Fibroblast of the conjunctiva (primary cell): ENCODE measurements around the gene TMEM109.

ENCODE experiments used
- DNase-seq: peaks from one replicate; pipeline ENCODE4 v3.0.0-alpha.2; 2010; ENCODE audit warnings: low read depth

Gene TMEM109

GRCh38 chr11:60942219-60942618 lies 28.3 kb downstream of the TMEM109 start:
- no peak for DNase-seq

DNA sequence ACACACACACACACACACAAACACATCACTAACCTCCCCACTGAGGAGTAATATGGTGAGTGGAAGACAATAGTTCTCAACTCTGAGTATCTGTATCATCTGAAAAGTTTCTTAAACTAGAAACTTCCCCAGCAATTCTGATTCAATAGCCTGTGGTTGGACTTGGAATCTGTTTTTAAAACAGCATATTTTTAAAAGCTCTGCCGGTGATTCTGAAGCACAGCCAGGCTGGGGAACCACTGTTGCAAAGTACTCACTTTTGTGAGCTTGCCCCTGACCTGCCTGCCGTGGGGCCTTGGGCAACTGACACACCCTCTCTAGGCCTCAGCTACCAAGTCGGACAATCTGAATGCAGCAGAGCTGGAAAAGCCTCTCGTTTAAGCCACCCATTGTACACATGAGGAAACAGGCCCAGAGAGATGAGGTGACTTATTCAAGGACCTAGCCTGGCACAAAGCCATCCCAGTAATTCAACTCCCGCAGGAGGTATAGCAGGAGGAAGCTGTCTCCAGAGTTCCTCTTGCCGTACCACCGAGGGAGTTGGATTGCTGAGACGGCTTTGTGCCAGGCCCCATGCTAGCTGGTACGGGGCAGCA lies 29.1 kb downstream of the TMEM109 start:
- DNase-seq: no peak

- no peak for DNase-seq
These were observed 30.7 kb downstream of the TMEM109 start for GRCh38 chr11:60944490-60945294.

GRCh38 chr11:60945295-60945667 lies 31.3 kb downstream of the TMEM109 start:
- no peak for DNase-seq

GRCh38 chr11:60946601-60947264 lies 32.8 kb downstream of the TMEM109 start:
- no peak for DNase-seq

- no peak for DNase-seq
These were observed 33.7 kb downstream of the TMEM109 start for GRCh38 chr11:60947700-60948099.

- DNase-seq: no peak
These were observed 34.3 kb downstream of the TMEM109 start for GRCh38 chr11:60948250-60948649.

DNA sequence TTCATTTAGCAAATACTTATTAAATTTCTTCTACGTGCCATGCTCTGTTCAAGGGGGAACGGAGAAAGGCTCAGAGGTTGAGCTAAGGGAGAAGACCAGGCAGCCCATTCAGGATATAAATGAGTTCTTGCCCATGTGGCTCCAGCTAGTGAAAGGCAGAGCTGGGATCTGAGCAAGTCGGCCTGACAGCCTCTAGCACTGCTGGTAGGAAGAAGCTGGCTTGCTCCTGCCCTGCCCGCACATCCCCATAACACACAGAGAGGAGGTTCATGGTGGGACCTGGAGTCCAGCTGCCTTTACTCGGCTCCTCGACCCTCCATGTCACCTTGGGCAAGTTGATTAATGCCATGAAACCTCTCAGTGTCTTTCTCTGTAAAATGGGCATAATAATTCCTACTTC lies 36.1 kb downstream of the TMEM109 start:
- DNase-seq: no peak

DNA sequence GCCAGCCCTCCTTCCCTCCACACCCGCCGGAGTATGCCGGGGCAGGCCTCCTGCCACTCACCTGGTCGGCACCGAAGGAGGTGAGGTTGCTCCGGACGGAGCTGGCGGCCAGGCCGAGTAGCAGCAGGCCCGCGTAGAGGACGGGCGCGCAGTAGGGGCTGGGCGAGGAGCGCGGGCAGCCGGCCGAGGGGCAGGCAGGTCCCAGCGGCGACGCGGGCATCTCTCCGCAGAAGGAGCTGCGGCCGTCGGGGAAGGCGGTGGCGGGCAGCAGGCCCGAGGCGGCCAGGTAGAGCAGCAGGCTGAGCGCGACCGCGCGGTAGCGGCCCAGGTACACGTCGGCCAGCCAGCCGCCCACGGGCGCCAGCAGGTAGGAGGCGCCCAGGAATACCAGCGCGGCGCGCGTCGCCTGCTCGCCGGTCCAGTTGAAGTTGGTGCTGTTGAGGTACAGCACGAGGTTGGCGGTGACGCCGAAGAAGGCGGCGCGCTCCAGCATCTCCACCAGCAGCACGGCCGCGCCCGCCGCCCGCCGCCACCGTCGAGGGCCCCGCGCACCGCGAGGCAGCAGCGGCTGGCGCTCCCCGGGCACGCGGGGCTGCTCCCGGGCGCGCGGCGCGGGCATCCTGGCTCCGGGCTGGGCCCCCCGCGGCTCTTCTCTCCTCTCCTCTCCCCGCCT lies 37.1 kb downstream of the TMEM109 start:
- DNase-seq: no peak

GRCh38 chr11:60951606-60951903 lies 37.6 kb downstream of the TMEM109 start:
- DNase-seq: no peak

DNA sequence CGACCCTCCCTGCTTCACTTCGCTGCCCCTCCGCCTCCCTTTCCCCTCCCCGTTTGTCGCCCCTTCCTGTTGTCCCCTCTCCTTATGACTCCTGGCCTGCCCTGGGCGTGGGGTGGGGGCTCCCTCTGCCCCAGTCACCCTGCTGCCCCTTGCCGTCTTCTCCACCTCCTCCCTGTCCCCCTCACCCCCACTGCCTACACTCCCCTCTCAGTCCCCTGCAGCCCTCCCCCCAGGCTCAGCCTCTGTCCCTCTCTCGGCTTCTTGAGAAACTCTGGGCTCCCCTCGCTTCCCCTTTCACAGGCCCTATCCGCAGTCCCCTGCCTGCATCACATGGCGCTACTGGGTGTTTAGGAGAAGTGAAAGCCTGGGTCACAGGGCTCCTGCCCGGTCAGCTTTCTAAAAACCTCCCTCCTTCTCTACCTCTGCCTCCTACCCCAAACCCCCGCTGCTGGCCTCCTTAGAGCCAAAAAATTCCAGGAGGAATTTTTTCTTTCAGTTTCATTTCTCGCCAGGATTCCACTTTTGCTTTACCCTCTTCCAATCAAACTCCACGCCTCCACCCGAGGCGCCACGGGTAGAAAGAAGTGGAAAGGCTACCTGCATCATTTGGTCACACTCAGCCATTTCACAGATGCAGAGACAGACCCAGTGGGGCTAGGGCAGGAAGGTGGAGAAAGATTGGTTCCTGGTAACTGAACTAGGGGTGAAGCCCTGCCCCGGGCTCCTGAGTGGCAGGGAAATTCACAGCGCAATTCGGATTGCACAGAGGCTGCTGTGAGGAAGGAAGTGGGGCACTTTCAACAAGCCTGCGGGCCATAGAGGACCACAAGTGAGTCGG lies 38.2 kb downstream of the TMEM109 start, which contains the start of gene SLC15A3:
Gene SLC15A3 (minus strand): TSS at position 273 of the 838 bp plus-strand sequence. CDS start 625 bp downstream, outside the sequence.
- DNase-seq: no peak

DNA sequence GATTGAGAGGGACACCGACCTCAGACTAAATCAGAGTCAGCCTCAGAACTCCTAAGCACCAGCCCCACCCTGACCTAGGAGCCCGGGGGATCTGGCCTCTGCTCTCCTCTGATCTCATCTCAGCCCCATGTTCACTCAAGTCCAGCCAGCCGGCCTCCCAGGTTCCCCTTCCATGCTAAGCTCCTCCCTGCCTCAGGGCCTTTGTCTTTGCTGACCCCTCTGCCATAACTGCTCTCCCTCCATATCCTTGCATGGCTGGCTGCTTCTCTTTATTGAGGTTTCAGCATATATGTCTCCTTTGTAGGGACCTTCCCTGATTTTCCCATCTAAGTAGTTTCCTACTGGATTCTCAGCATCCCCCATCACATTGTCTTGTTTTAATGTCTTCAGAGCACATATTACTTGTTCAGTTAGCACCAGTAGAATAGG lies 38.8 kb downstream of the TMEM109 start:
- DNase-seq: no peak

DNA sequence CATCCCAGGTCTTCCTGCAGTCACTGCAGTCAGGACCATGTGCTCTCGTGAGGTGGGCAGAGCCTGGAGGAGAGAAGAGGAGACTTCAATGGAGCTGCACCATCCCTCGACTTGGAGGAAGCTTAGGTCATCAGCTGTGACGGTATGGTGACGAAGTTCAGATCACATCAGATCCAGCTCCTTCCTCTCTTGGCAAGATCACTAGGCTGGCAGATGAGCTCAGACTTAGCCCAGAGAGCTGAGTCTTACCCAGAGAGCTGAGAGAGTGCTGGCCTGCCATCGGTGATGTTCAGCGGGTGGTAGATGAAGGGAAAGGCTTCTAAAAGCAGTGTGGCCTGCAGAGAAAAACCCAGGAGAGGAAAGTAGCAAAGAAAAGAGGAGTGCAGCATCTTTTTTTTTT lies 39.8 kb downstream of the TMEM109 start:
- DNase-seq: no peak

- DNase-seq: no peak
These were observed 40.5 kb downstream of the TMEM109 start for GRCh38 chr11:60954421-60954820.

GRCh38 chr11:60955571-60955970 lies 41.6 kb downstream of the TMEM109 start:
- no peak for DNase-seq

DNA sequence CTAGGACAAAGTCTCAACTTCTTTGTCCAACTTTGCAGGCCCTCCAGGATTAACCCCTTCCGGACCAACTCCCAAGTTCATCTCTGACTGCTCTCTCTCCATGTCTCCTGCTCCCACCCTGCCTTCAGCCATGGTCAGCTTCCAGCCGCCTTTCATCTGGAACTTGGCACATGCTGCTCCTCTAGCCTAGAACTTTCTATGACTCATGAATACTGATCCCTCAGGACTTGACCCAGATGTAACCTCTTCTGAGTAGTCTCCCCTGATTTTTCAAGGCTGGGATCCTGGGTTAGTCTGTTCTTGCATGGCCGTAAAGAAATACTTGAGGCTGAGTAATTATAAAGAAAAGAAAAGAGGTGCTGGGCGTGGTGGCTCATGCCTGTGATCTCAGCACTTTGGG lies 43.2 kb downstream of the TMEM109 start:
- DNase-seq: no peak

DNA sequence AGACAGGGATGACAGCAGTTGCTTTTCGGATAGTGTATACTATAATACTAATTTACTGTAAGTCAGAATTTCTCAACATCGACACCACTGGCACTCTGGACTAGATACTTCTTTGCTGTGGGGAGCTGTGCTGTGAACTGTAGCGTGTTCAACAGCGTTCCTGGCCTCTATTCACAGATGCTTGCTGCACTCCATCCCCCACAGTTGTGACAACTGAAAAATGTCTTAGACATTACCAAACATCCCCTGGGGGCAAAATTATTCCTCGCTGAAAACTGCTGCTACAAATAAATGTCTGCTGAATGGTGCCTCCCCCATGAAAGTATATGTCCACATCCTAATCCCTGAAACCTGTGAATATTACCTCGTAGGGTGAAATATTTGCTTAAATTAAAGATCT lies 45.5 kb downstream of the TMEM109 start:
- no peak for DNase-seq

GRCh38 chr11:60960405-60960804 lies 46.4 kb downstream of the TMEM109 start:
- DNase-seq: no peak

GRCh38 chr11:60964801-60965200 lies 50.8 kb downstream of the TMEM109 start:
- no peak for DNase-seq

DNA sequence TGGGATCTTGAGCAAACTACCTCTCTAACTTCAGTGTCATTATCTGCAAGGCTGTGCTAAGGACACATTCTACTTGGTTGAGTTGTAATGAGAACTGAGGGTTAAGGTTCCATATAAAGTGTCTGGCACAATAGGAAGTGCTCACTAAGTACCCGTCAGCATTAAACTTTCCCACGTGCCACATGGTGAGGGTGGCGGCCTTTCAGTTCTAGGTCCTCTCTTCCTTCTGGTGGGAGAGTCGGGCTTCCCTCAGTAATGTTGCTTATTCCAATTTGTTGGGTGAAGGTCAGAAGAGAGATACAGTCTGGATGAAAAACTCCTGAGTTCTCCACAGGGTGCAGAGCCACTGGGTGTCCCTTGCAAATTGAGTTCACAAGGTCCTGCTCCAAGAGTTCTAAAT lies 52.9 kb downstream of the TMEM109 start:
- no peak for DNase-seq

DNA sequence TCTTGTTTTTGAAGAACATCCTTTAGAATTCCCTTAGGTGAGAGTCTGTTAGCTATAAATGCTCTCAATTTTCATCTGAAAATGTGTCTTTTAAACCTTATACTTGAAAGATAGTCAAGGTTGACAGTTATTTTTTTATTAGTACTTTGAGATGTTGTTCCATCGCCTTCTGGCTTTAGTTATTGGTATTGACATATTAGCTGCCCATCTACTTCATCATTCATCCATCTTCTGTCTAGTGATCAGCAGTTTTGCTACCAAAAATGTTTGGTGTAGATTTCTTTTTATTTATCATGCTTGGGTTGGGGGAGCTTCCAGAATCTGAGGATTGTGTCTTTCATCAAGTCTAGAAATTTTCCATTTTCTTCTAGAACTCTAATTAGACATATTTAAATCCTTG lies 54.3 kb downstream of the TMEM109 start:
- no peak for DNase-seq

DNA sequence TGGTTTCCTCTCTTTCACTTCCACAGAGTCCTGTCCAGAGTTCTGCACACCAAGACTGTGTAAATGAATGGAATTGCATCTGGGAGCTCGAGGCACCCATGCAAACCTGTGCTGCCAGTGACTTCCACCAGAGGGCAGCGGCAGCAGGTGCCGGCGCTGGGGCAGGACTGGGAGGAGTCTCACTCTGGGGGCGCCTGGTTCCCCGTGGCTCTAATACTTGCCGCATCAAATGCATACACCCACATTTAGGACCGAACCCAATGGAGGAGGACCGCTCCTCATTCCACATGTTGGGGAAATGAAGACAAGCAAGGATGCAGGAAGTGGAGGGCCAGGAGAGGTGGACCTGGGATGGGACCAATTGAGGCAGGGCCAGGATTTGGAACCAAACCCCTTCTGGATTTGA lies 56.4 kb downstream of the TMEM109 start:
- DNase-seq: no peak
